ENCODE data around the gene ADH4. TPM values are rescaled to one million over a fixed set of nuclear protein-coding genes. Genes with fewer than 3 reads are reported as not detected.
"Not testable (repeated sequence)": the region's sequence is repeated elsewhere in the genome, so short reads cannot be mapped to it uniquely, and the experiment has no call there.

Gene ADH4
- total RNA-seq, 1 experiment from 2014 or later = not detected

DNA sequence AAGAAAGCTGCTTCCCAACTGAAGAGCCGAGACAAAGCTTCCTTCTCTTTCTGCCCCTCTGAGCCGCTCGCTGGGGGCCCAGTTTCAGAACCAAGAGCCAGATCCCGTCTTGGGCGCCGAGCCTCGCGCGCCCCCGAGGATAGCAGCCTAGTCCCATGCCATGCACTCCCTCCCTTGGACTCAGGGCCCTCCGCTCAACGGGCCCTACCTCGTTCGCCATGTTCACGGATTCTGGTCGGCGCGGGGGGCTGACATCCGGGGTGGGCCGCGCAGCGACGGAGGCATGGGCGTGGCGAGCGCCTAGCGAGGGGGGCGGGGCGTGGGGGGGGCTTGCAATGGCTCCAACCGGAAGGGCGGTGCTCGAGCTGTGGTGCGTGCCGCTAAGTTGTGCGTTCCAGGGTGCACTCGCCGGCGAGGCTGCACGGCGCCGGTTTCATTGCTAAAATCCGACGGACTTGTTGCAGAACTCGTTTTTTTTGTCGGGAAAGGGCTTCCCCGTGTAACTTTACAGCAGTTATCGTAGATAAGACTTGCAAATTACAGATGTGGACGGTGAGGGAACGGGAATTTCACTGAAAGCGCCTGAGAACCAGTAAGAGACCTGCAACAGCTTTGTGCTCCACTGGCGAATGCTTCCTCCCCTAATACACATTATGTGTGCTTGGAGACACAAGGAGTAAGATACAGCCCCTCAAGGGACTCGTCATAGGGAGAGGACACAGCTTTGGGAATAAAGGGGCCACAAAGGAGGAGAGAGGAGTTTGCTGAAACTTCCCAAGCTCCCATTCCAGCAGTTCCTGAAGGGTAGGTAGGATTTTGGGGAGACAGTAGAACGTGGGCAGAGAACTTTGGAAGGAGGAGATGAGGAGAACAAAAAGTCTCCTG is 55.4 kb downstream of the ADH4 start, which contains the start of gene ADH5:
Gene ADH5, minus strand, starts transcription at position 308 of the 885 bp plus-strand sequence. Its CDS starts 88 bp downstream, at position 220.
- CTCF ChIA-PET = interaction anchor here (1.0 to 1.8 kb wide), 3 partner anchors 94 to 375 kb away, joined by 6 to 7 read pairs (median 6); partner anchors contain the start of genes EIF4E and METAP1
- Mint-ChIP-seq H3K4me3 (ENCODE audit: low read depth, unreplicated experiment) (peak within 1 kb of the TSS; percentile 98), H3K36me3 (ENCODE audit: insufficient read depth, unreplicated experiment) (peaks cover 46% of the 10 kb centered on the region), H3K9me3 (ENCODE audit: low read depth, unreplicated experiment) (no peaks in the 10 kb centered on the region), H3K27me3 (ENCODE audit: unreplicated experiment) (no peaks in the 10 kb centered on the region), H3K27ac (ENCODE audit: unreplicated experiment) (peak within 1 kb of the TSS; percentile 84), H3K4me1 (ENCODE audit: low read depth, unreplicated experiment) (peaks cover 21% of the 10 kb centered on the region)
- TF ChIP-seq CTCF (IDR thresholded peaks at IDR 0.05; ENCODE audit: unreplicated experiment) = no peak
- TSS peak; percentile 93 for BruUV-seq (replicated peaks)
- intact Hi-C loops (cut with micrococcal nuclease; ENCODE audit: unreplicated experiment) = no loop called here
- peak; percentile 73 for DNase-seq

DNA sequence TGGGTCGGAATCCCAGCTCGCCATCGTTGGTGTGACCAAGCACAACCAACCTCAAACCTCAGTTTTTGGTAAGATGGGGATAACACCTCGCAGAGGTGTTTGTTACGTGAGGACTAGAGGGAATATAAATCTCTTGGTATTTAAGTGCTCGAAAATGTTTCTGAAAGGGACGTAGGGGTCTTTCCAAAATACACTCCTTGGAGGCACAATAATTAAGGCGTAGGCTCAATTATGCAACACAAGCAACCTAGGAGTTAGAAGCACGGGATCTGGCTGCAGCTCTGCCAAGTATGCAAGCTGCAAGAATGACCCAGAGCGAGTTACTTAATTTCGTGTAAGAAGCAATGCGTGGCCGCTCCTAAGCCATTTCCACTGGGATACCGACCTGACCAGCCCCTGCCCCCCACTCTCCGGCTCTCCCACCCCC is 56.1 kb downstream of the ADH4 start:
- Mint-ChIP-seq H3K4me3 (ENCODE audit: low read depth, unreplicated experiment) (peak overlapping the region; percentile 98), H3K27ac (ENCODE audit: unreplicated experiment) (peak overlapping the region; percentile 84), H3K27me3 (ENCODE audit: unreplicated experiment) (no peaks in the 10 kb centered on the region), H3K4me1 (ENCODE audit: low read depth, unreplicated experiment) (peaks cover 21% of the 10 kb centered on the region), H3K36me3 (ENCODE audit: insufficient read depth, unreplicated experiment) (peaks cover 48% of the 10 kb centered on the region), H3K9me3 (ENCODE audit: low read depth, unreplicated experiment) (no peaks in the 10 kb centered on the region)
- BruUV-seq (replicated peaks) = TSS peak; percentile 58
- peak; percentile 13 for DNase-seq
- CTCF ChIA-PET = interaction anchor here (1.0 to 1.8 kb wide), 3 partner anchors 93 to 376 kb away, joined by 6 to 7 read pairs (median 6); partner anchors contain the start of genes EIF4E and METAP1
- intact Hi-C loops (cut with micrococcal nuclease; ENCODE audit: unreplicated experiment) = no loop called here
- TF ChIP-seq CTCF (IDR thresholded peaks at IDR 0.05; ENCODE audit: unreplicated experiment) = no peak

DNA sequence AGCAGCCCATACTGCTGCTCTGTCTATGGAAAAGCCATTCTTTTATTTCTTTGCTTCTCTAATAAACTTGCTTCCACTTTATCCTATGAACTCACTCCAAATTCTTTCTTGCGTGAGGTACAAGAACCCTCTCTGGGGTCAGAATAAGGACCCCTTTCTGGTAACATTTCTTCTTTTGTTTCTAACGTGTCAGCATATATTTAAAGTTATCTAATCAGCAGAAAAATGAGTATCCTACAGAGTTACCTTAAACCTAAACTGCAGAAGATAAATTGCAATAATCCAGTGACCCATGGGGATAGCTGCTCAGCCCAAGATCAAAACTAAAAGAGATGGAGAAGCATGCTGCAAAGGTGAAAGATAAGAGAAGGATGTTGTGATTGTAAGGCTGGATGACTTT is 59.5 kb downstream of the ADH4 start:
- intact Hi-C loops (cut with micrococcal nuclease; ENCODE audit: unreplicated experiment) = no loop called here
- peaks cover 9% of the 10 kb centered on the region for H3K4me1 Mint-ChIP-seq (ENCODE audit: low read depth, unreplicated experiment)

GRCh38 chr4:99082192-99082591 is 61.9 kb downstream of the ADH4 start:
- no peak overlapping the region for H3K27ac Mint-ChIP-seq (ENCODE audit: unreplicated experiment)
- H3K27me3 Mint-ChIP-seq (ENCODE audit: unreplicated experiment) = no peaks in the 10 kb centered on the region
- no TSS peak for BruUV-seq (replicated peaks)
- CTCF ChIA-PET = no interaction called here
- no peaks in the 10 kb centered on the region for H3K4me1 Mint-ChIP-seq (ENCODE audit: low read depth, unreplicated experiment)
- no peak for DNase-seq
- no peak for TF ChIP-seq CTCF (IDR thresholded peaks at IDR 0.05; ENCODE audit: unreplicated experiment)
- no peak overlapping the region for H3K4me3 Mint-ChIP-seq (ENCODE audit: low read depth, unreplicated experiment)
- intact Hi-C loops (cut with micrococcal nuclease; ENCODE audit: unreplicated experiment) = no loop called here
- peaks cover 43% of the 10 kb centered on the region for H3K36me3 Mint-ChIP-seq (ENCODE audit: insufficient read depth, unreplicated experiment)
- H3K9me3 Mint-ChIP-seq (ENCODE audit: low read depth, unreplicated experiment) = no peaks in the 10 kb centered on the region

More for the DNA sequence above, 59.5 kb downstream of the ADH4 start:
- H3K27me3 Mint-ChIP-seq (ENCODE audit: unreplicated experiment) = no peaks in the 10 kb centered on the region
- no peak for TF ChIP-seq CTCF (IDR thresholded peaks at IDR 0.05; ENCODE audit: unreplicated experiment)
- no peak overlapping the region for H3K27ac Mint-ChIP-seq (ENCODE audit: unreplicated experiment)
- H3K4me3 Mint-ChIP-seq (ENCODE audit: low read depth, unreplicated experiment) = no peak overlapping the region
- peaks cover 59% of the 10 kb centered on the region for H3K36me3 Mint-ChIP-seq (ENCODE audit: insufficient read depth, unreplicated experiment)
- H3K9me3 Mint-ChIP-seq (ENCODE audit: low read depth, unreplicated experiment) = no peaks in the 10 kb centered on the region
- CTCF ChIA-PET = no interaction called here
- BruUV-seq (replicated peaks) = no TSS peak
- no peak for DNase-seq

DNA sequence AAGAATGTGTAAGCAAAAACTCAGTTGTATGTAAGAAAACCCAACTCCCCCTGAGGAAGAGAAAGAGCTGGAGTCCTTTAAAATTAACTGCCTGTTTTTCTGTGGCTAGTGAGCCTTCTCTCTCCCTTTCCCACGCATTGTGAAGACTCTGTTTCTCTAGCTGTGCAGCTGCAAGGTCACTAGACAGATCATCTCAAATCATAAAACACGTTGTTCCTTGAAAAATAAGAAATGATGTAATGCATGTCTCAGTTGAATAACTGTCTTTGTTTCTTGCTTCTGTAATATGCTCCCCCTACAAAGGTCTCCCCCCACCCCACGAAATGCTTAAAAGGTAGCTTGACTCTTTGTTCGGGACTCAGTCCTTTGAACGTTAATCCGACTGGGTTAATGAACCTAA is 63.2 kb downstream of the ADH4 start:
- H3K9me3 Mint-ChIP-seq (ENCODE audit: low read depth, unreplicated experiment); H3K4me3 Mint-ChIP-seq (ENCODE audit: low read depth, unreplicated experiment); H3K27ac Mint-ChIP-seq (ENCODE audit: unreplicated experiment); intact Hi-C loops (cut with micrococcal nuclease; ENCODE audit: unreplicated experiment); DNase-seq; CTCF ChIA-PET; H3K4me1 Mint-ChIP-seq (ENCODE audit: low read depth, unreplicated experiment); BruUV-seq (replicated peaks); H3K27me3 Mint-ChIP-seq (ENCODE audit: unreplicated experiment): not testable (repeated sequence)
- H3K36me3 Mint-ChIP-seq (ENCODE audit: insufficient read depth, unreplicated experiment) = peaks cover 33% of the 10 kb centered on the region

Measured in Calu3 (cell line).